ENCODE results near the gene ENOPH1. TPM values are rescaled to one million over a fixed set of nuclear protein-coding genes. Genes with fewer than 3 reads are reported as not detected.

Gene ENOPH1
- total and polyA plus RNA-seq, 2 of the 13 experiments (the other 11 are each of a cell fraction or from before 2014, with no cell fraction given) = 15.5 to 64.3 TPM

DNA sequence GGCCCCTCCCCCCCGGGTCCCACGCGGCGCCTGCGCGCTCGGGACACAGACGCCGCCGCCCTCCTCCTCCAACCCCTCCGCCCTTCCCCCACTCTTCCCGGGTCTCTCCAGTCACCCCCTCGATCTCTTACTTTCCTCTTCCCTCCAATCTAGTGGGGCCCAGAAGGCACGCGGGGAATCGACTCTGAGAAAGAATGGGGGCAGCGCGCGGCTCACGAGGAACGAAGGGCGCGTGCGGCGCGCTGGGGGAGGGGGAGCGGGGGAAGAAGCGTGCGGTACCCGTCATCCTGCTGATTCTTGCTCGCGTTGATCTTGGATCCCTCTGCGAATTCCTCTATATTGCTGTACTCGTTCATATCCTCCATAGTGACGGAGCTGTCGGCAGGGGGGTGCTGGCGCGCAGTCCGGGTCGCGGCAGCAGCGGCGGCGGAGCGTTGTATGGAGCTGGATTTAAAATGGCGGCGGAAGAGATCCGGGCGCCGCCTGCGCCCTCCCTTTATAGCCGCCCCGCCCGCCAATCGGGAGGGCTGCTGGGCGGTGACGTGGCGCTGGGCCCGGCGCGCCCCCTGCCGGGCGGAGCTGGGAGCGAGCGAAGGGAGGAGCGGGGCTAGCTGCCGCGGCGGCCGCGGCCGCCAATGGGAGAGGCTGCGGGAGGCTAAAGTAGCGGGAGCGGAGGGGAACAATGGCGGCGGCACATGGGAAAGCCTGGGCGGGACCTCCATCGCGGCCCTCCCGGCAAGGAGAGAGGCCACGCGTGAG, 1.2 kb upstream of the ENOPH1 start (continued):
- TF ChIP-seq, protein P1, sequence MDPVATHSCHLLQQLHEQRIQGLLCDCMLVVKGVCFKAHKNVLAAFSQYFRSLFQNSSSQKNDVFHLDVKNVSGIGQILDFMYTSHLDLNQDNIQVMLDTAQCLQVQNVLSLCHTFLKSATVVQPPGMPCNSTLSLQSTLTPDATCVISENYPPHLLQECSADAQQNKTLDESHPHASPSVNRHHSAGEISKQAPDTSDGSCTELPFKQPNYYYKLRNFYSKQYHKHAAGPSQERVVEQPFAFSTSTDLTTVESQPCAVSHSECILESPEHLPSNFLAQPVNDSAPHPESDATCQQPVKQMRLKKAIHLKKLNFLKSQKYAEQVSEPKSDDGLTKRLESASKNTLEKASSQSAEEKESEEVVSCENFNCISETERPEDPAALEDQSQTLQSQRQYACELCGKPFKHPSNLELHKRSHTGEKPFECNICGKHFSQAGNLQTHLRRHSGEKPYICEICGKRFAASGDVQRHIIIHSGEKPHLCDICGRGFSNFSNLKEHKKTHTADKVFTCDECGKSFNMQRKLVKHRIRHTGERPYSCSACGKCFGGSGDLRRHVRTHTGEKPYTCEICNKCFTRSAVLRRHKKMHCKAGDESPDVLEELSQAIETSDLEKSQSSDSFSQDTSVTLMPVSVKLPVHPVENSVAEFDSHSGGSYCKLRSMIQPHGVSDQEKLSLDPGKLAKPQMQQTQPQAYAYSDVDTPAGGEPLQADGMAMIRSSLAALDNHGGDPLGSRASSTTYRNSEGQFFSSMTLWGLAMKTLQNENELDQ (CRISPR knock-in tag; IDR thresholded peaks at IDR 0.05; ENCODE audit: borderline replicate concordance) = no peak
- TF ChIP-seq, protein P2, sequence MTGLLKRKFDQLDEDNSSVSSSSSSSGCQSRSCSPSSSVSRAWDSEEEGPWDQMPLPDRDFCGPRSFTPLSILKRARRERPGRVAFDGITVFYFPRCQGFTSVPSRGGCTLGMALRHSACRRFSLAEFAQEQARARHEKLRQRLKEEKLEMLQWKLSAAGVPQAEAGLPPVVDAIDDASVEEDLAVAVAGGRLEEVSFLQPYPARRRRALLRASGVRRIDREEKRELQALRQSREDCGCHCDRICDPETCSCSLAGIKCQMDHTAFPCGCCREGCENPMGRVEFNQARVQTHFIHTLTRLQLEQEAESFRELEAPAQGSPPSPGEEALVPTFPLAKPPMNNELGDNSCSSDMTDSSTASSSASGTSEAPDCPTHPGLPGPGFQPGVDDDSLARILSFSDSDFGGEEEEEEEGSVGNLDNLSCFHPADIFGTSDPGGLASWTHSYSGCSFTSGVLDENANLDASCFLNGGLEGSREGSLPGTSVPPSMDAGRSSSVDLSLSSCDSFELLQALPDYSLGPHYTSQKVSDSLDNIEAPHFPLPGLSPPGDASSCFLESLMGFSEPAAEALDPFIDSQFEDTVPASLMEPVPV (CRISPR knock-in tag; IDR thresholded peaks at IDR 0.05) = peak; percentile 49
- TF ChIP-seq POLR2A (IDR thresholded peaks at IDR 0.05; ENCODE audit: insufficient read depth in 1 of 2, low read depth in 2 of 2, low read length in 2 of 2) = peak in 1 of 2 experiments; percentile 93; a peak in 2 of 4 replicates
- TF ChIP-seq, protein P3, sequence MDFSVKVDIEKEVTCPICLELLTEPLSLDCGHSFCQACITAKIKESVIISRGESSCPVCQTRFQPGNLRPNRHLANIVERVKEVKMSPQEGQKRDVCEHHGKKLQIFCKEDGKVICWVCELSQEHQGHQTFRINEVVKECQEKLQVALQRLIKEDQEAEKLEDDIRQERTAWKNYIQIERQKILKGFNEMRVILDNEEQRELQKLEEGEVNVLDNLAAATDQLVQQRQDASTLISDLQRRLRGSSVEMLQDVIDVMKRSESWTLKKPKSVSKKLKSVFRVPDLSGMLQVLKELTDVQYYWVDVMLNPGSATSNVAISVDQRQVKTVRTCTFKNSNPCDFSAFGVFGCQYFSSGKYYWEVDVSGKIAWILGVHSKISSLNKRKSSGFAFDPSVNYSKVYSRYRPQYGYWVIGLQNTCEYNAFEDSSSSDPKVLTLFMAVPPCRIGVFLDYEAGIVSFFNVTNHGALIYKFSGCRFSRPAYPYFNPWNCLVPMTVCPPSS (IDR thresholded peaks at IDR 0.05) = no peak
- peak; percentile 63; the same call in 1 of the 2 replicates for TF ChIP-seq ZNF563 (CRISPR knock-in tag; IDR thresholded peaks at IDR 0.05)
- TF ChIP-seq, protein P4, sequence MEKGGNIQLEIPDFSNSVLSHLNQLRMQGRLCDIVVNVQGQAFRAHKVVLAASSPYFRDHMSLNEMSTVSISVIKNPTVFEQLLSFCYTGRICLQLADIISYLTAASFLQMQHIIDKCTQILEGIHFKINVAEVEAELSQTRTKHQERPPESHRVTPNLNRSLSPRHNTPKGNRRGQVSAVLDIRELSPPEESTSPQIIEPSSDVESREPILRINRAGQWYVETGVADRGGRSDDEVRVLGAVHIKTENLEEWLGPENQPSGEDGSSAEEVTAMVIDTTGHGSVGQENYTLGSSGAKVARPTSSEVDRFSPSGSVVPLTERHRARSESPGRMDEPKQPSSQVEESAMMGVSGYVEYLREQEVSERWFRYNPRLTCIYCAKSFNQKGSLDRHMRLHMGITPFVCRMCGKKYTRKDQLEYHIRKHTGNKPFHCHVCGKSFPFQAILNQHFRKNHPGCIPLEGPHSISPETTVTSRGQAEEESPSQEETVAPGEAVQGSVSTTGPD (CRISPR knock-in tag; IDR thresholded peaks at IDR 0.05) = 0 out of 2 replicates have a peak, but pooled peaks have one; percentile 11
- no peak; the same call in 1 of the 2 replicates for TF ChIP-seq ZNF431 (CRISPR knock-in tag; IDR thresholded peaks at IDR 0.05; ENCODE audit: borderline replicate concordance, low read depth)
- TF ChIP-seq ZFP82 (CRISPR knock-in tag; IDR thresholded peaks at IDR 0.05; ENCODE audit: borderline replicate concordance) = no peak; the same call in 1 of the 2 replicates
- TF ChIP-seq, protein P5, sequence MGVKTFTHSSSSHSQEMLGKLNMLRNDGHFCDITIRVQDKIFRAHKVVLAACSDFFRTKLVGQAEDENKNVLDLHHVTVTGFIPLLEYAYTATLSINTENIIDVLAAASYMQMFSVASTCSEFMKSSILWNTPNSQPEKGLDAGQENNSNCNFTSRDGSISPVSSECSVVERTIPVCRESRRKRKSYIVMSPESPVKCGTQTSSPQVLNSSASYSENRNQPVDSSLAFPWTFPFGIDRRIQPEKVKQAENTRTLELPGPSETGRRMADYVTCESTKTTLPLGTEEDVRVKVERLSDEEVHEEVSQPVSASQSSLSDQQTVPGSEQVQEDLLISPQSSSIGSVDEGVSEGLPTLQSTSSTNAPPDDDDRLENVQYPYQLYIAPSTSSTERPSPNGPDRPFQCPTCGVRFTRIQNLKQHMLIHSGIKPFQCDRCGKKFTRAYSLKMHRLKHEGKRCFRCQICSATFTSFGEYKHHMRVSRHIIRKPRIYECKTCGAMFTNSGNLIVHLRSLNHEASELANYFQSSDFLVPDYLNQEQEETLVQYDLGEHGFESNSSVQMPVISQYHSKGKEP (CRISPR knock-in tag; IDR thresholded peaks at IDR 0.05) = 0 out of 2 replicates have a peak, but pooled peaks have one; percentile 20
- TF ChIP-seq TOPORS (CRISPR knock-in tag; IDR thresholded peaks at IDR 0.05) = peak; percentile 9; the same call in 1 of the 2 replicates
- TF ChIP-seq ZIK1 (CRISPR knock-in tag; IDR thresholded peaks at IDR 0.05; ENCODE audit: borderline replicate concordance, low read depth) = no peak
- TF ChIP-seq SNAPC2 (CRISPR knock-in tag; IDR thresholded peaks at IDR 0.05) = peak; percentile 24; the same call in 1 of the 2 replicates
- no peak; the same call in 1 of the 2 replicates for TF ChIP-seq ZKSCAN8 (CRISPR knock-in tag; IDR thresholded peaks at IDR 0.05; ENCODE audit: borderline replicate concordance)
- TF ChIP-seq, protein P6, sequence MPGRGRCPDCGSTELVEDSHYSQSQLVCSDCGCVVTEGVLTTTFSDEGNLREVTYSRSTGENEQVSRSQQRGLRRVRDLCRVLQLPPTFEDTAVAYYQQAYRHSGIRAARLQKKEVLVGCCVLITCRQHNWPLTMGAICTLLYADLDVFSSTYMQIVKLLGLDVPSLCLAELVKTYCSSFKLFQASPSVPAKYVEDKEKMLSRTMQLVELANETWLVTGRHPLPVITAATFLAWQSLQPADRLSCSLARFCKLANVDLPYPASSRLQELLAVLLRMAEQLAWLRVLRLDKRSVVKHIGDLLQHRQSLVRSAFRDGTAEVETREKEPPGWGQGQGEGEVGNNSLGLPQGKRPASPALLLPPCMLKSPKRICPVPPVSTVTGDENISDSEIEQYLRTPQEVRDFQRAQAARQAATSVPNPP (CRISPR knock-in tag; IDR thresholded peaks at IDR 0.05) = peak; percentile 48
- TF ChIP-seq MYNN (CRISPR knock-in tag; IDR thresholded peaks at IDR 0.05; ENCODE audit: low read depth) = no peak
- no peak; the same call in 1 of the 2 replicates for TF ChIP-seq CHD2 (IDR thresholded peaks at IDR 0.05; ENCODE audit: low read depth, low read length)
- TF ChIP-seq ZNF761 (CRISPR knock-in tag; conservative IDR thresholded peaks at IDR 0.05) = no peak
